GM23338 (cell line): ENCODE data around the gene FBXL20.

Experiments
- CREB1 ChIP-seq: fragments of 250-450 bp; sonication (Bioruptor Pico); IDR thresholded peaks from 2 replicates; pipeline ENCODE4 v1.5.0; 2020; ENCODE audit warnings: low read depth, mild to moderate bottlenecking, moderate library complexity
- CTCF ChIP-seq, 2 experiments: fragments of 200-600 bp in 1 of 2; sonication (generic) in 1 of 2; conservative IDR thresholded peaks; 2 replicates each; pipeline versions ENCODE4 v1.5.1 to v1.6.1; 2016 to 2017; ENCODE audit warnings: antibody characterized with exemption in 2 of 2, low read depth in 2 of 2, mild to moderate bottlenecking in 2 of 2, moderate library complexity in 1 of 2
- EZH2 ChIP-seq: fragments of 200-600 bp; sonication (generic); IDR thresholded peaks from one replicate; pipeline ENCODE4 v1.8.0; 2017; ENCODE audit warnings: antibody characterized with exemption, mild to moderate bottlenecking, low read depth; ENCODE audit not compliant: unreplicated experiment
- EZH2phosphoT487 ChIP-seq: fragments of 200-600 bp; sonication (generic); IDR thresholded peaks from one replicate; pipeline ENCODE4 v1.8.1; 2018; ENCODE audit warnings: antibody characterized with exemption; ENCODE audit not compliant: unreplicated experiment
- NANOG ChIP-seq: IDR thresholded peaks from 2 replicates; pipeline ENCODE4 v1.6.1; 2016; ENCODE audit warnings: antibody characterized with exemption, borderline replicate concordance
- POLR2AphosphoS5 ChIP-seq: IDR thresholded peaks from 2 replicates; pipeline ENCODE4 v1.6.1; 2016; ENCODE audit warnings: antibody characterized with exemption, low read depth
- REST ChIP-seq: IDR thresholded peaks from one replicate; pipeline ENCODE4 v1.6.1; 2018; ENCODE audit warnings: antibody characterized with exemption; ENCODE audit not compliant: unreplicated experiment
- STAT1 ChIP-seq: IDR thresholded peaks from one replicate; pipeline ENCODE4 v1.6.1; 2016; ENCODE audit warnings: antibody characterized with exemption; ENCODE audit not compliant: unreplicated experiment
- ZNF114 ChIP-seq: fragments of 250-450 bp; sonication (Bioruptor Pico); IDR thresholded peaks from 2 replicates; pipeline ENCODE4 v1.5.0; 2020; ENCODE audit warnings: mild to moderate bottlenecking, moderate library complexity
- ZNF331 ChIP-seq: fragments of 250-450 bp; sonication (Bioruptor Pico); IDR thresholded peaks from 2 replicates; pipeline ENCODE4 v1.5.0; 2020; ENCODE audit warnings: low read depth, mild to moderate bottlenecking, moderate library complexity
- TF ChIP-seq, protein P1 (sequence below): IDR thresholded peaks from 2 replicates; pipeline ENCODE4 v1.6.1; 2016; ENCODE audit warnings: antibody characterized with exemption

DNA sequence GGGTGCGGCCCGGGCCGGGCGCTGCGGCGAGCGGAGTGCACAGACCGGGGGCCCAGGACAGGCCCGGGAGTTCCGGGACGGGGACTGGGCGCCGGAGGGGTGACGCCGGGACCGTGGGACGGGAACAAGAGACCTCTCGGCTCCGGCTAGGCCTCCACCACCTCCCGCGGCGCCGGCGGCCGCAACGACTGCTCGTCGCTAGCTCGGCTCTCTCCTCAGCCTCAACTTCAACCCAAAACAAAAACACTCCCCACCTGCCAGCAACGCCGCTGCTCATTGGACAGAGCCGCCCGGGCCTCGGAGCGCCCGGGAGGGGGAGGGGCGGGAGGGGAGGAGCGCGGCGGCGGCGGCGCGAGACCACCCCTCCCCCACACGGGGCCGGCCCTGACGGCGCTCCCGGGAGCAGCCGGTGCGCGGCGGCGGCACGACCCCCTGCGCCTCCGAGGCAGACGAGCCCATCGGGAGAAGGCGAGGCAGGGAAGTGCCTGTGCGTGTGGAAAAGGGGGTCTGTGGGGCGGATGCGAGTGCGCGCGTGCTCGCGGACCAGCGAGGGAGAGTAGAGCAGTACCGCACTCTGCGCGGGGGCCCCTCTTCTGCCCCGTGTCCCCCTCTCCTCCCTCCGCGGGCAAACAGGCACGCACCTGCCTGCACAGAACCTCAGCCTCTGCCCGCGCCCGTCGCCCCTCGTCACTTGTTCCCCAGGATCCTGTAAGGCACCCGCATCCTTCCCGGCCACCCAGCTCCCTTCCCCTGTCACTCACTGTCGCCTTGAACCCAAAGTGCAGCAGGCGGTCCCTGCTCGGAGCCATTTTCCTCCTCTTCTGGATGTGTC, at the start of gene FBXL20:
- no peak for TF ChIP-seq EZH2
- TF ChIP-seq CTCF (conservative IDR thresholded peaks at IDR 0.05; ENCODE audit: low read depth in 2 of 2), result no peak
- TF ChIP-seq CREB1 (CRISPR knock-in tag), result peak; percentile 50
- peak; percentile 40 for TF ChIP-seq POLR2AphosphoS5
- no peak for TF ChIP-seq STAT1
- TF ChIP-seq ZNF114 (CRISPR knock-in tag), result no peak
- no peak for TF ChIP-seq ZNF331 (CRISPR knock-in tag)
- no peak for TF ChIP-seq REST
- no peak for TF ChIP-seq NANOG
- TF ChIP-seq, protein P1, sequence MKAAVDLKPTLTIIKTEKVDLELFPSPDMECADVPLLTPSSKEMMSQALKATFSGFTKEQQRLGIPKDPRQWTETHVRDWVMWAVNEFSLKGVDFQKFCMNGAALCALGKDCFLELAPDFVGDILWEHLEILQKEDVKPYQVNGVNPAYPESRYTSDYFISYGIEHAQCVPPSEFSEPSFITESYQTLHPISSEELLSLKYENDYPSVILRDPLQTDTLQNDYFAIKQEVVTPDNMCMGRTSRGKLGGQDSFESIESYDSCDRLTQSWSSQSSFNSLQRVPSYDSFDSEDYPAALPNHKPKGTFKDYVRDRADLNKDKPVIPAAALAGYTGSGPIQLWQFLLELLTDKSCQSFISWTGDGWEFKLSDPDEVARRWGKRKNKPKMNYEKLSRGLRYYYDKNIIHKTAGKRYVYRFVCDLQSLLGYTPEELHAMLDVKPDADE, result no peak
- no peak for TF ChIP-seq EZH2phosphoT487
